GM19023 (cell line): Measurements from ENCODE around the gene CKAP2L.

ENCODE experiments used
- ATAC-seq: cut with Tn5 transposase; IDR thresholded peaks from one replicate; pipeline ENCODE4 v1.9.1; 2021; ENCODE audit warnings: mild to moderate bottlenecking, moderate library complexity; ENCODE audit not compliant: unreplicated experiment

Gene CKAP2L

GRCh38 chr2:112765251-112765650 is 842 bp upstream of the CKAP2L start:
- ATAC-seq = no peak

GRCh38 chr2:112762276-112762675 is 2.1 kb downstream of the CKAP2L start:
- no peak for ATAC-seq

- no peak for ATAC-seq
Observed at GRCh38 chr2:112760149-112760548, 4.3 kb downstream of the CKAP2L start.

- ATAC-seq = no peak
Observed at GRCh38 chr2:112758711-112759110, 5.7 kb downstream of the CKAP2L start.

GRCh38 chr2:112757265-112757664 is 7.1 kb downstream of the CKAP2L start:
- no peak for ATAC-seq

GRCh38 chr2:112756207-112756606 is 8.2 kb downstream of the CKAP2L start:
- no peak for ATAC-seq

- no peak for ATAC-seq
Observed at GRCh38 chr2:112755444-112755843, 9.0 kb downstream of the CKAP2L start.

GRCh38 chr2:112754564-112754963 is 9.8 kb downstream of the CKAP2L start:
- no peak for ATAC-seq

GRCh38 chr2:112752667-112753066 is 11.7 kb downstream of the CKAP2L start:
- no peak for ATAC-seq

GRCh38 chr2:112751451-112752197 is 12.8 kb downstream of the CKAP2L start:
- ATAC-seq = no peak

GRCh38 chr2:112750560-112750843 is 13.9 kb downstream of the CKAP2L start:
- no peak for ATAC-seq

GRCh38 chr2:112749755-112750559 is 14.5 kb downstream of the CKAP2L start:
- ATAC-seq = peak; percentile 78

GRCh38 chr2:112740527-112740926 is 23.9 kb downstream of the CKAP2L start:
- no peak for ATAC-seq

- no peak for ATAC-seq
Observed at GRCh38 chr2:112737542-112738232, 26.7 kb downstream of the CKAP2L start.

- ATAC-seq = no peak
Observed at GRCh38 chr2:112733871-112734270, 30.5 kb downstream of the CKAP2L start.

GRCh38 chr2:112733456-112733855 is 31.0 kb downstream of the CKAP2L start:
- ATAC-seq = no peak

- no peak for ATAC-seq
Observed at GRCh38 chr2:112731479-112731878, 32.9 kb downstream of the CKAP2L start.

- ATAC-seq = no peak
Observed at GRCh38 chr2:112730791-112731190, 33.6 kb downstream of the CKAP2L start.

GRCh38 chr2:112730216-112730615 is 34.2 kb downstream of the CKAP2L start:
- ATAC-seq = no peak

GRCh38 chr2:112728378-112729175 is 35.8 kb downstream of the CKAP2L start:
- ATAC-seq = no peak

GRCh38 chr2:112728029-112728362 is 36.4 kb downstream of the CKAP2L start:
- ATAC-seq = no peak
